NCI-H2196 (cell line): ENCODE results near the gene ADARB1.
"Not testable (repeated sequence)": the region's sequence is repeated elsewhere in the genome, so short reads cannot be mapped to it uniquely, and the experiment has no call there.

Source experiments
- DNase-seq: peaks from one replicate; lab custom pipeline; 2025; ENCODE audit not compliant: unreplicated experiment; lab: John Stamatoyannopoulos, UW

Gene ADARB1

GRCh38 chr21:45074048-45074817 lies at the start of gene ADARB1:
TSS of gene ADARB1 (plus strand) at chr21:45074580. CDS start at chr21:45171657, 97,077 bp downstream.
- DNase-seq: peak; percentile 73

GRCh38 chr21:45026066-45026745 lies 48.2 kb upstream of the ADARB1 start:
- no peak for DNase-seq

GRCh38 chr21:45026826-45027225 lies 47.6 kb upstream of the ADARB1 start:
- DNase-seq: no peak

GRCh38 chr21:45027241-45028196 lies 46.9 kb upstream of the ADARB1 start:
- DNase-seq: no peak

GRCh38 chr21:45028645-45029044 lies 45.7 kb upstream of the ADARB1 start:
- not testable (repeated sequence) for DNase-seq

GRCh38 chr21:45029298-45029947 lies 45.0 kb upstream of the ADARB1 start:
- DNase-seq: no peak

GRCh38 chr21:45029948-45030681 lies 44.3 kb upstream of the ADARB1 start:
- no peak for DNase-seq

GRCh38 chr21:45030682-45031570 lies 43.5 kb upstream of the ADARB1 start:
- no peak for DNase-seq

GRCh38 chr21:45031571-45032191 lies 42.7 kb upstream of the ADARB1 start:
- DNase-seq: no peak

GRCh38 chr21:45032332-45032731 lies 42.0 kb upstream of the ADARB1 start:
- DNase-seq: no peak

- no peak for DNase-seq
These were observed 41.2 kb upstream of the ADARB1 start for GRCh38 chr21:45032977-45033710.

- DNase-seq: no peak
These were observed 40.4 kb upstream of the ADARB1 start for GRCh38 chr21:45033791-45034555.

GRCh38 chr21:45034556-45035476 lies 39.6 kb upstream of the ADARB1 start:
- no peak for DNase-seq

GRCh38 chr21:45035477-45035848 lies 38.9 kb upstream of the ADARB1 start:
- no peak for DNase-seq

- DNase-seq: no peak
These were observed 37.8 kb upstream of the ADARB1 start for GRCh38 chr21:45036630-45037029.

- DNase-seq: no peak
These were observed 36.4 kb upstream of the ADARB1 start for GRCh38 chr21:45037986-45038385.
